ENCODE data around the gene KCNIP4. TPM values are rescaled to one million over a fixed set of nuclear protein-coding genes. Genes with fewer than 3 reads are reported as not detected.

Gene KCNIP4
- total and polyA plus RNA-seq, 8 donors: 0.05 TPM; not detected in 7

GRCh38 chr4:20684852-20685763, 1263.5 kb downstream of the KCNIP4 start:
- no peak for DNase-seq
- intact Hi-C loops (cut with DNase I): no loop called here
- ATAC-seq: peak in 3 of 4 donors; percentile 50 to 75 (median 70)
- peak; percentile 98 for FAIRE-seq
- H3K9me3 ChIP-seq: no peaks in the 10 kb centered on the region
- H3K27me3 ChIP-seq: no peaks in the 10 kb centered on the region
- 22 to 26% methylated on average over 6 of the region's 6 CpGs for WGBS, 2 donors
- peak; percentile 8 to 53 (median 44) for TF ChIP-seq CTCF (IDR thresholded peaks at IDR 0.05)
- H3K4me3 ChIP-seq: no peak overlapping the region
- H3K36me3 ChIP-seq: no peaks in the 10 kb centered on the region
- H3K27ac ChIP-seq: no peak overlapping the region
- no peaks in the 10 kb centered on the region for H3K4me1 ChIP-seq

GRCh38 chr4:20683766-20684165, 1264.8 kb downstream of the KCNIP4 start:
- no peak for TF ChIP-seq CTCF (IDR thresholded peaks at IDR 0.05)
- 63 to 76% methylated on average over 3 of the region's 3 CpGs for WGBS, 2 donors
- ATAC-seq: no peak

GRCh38 chr4:20682853-20683252, 1265.7 kb downstream of the KCNIP4 start:
- H3K4me3 ChIP-seq: no peak overlapping the region
- no peak for TF ChIP-seq CTCF (IDR thresholded peaks at IDR 0.05)
- WGBS, 2 donors: 47 to 48% methylated on average over 3 of the region's 3 CpGs
- FAIRE-seq: no peak
- H3K36me3 ChIP-seq: no peaks in the 10 kb centered on the region
- no peaks in the 10 kb centered on the region for H3K9me3 ChIP-seq
- no peaks in the 10 kb centered on the region for H3K4me1 ChIP-seq
- DNase-seq: no peak
- ATAC-seq: no peak
- intact Hi-C loops (cut with DNase I): no loop called here
- H3K27me3 ChIP-seq: no peaks in the 10 kb centered on the region
- no peak overlapping the region for H3K27ac ChIP-seq

More at GRCh38 chr4:20683766-20684165, 1264.8 kb downstream of the KCNIP4 start:
- H3K9me3 ChIP-seq: no peaks in the 10 kb centered on the region
- H3K27me3 ChIP-seq: no peaks in the 10 kb centered on the region
- H3K4me3 ChIP-seq: no peak overlapping the region
- no peak overlapping the region for H3K27ac ChIP-seq
- intact Hi-C loops (cut with DNase I): no loop called here
- DNase-seq: no peak
- no peaks in the 10 kb centered on the region for H3K36me3 ChIP-seq
- FAIRE-seq: no peak
- no peaks in the 10 kb centered on the region for H3K4me1 ChIP-seq

- FAIRE-seq: no peak
- no peak for TF ChIP-seq CTCF (IDR thresholded peaks at IDR 0.05)
- 38 to 68% methylated on average over 1 of the region's 1 CpG for WGBS, 2 donors
- Histone ChIP-seq H3K4me1 (no peaks in the 10 kb centered on the region), H3K27me3 (no peaks in the 10 kb centered on the region), H3K4me3 (no peak overlapping the region), H3K27ac (no peak overlapping the region), H3K36me3 (no peaks in the 10 kb centered on the region), H3K9me3 (no peaks in the 10 kb centered on the region)
- DNase-seq: no peak
- intact Hi-C loops (cut with DNase I): no loop called here
- ATAC-seq: no peak
These were observed 1267.3 kb downstream of the KCNIP4 start for GRCh38 chr4:20681271-20681670.

- Histone ChIP-seq H3K27me3 (no peaks in the 10 kb centered on the region), H3K9me3 (no peaks in the 10 kb centered on the region), H3K4me1 (no peaks in the 10 kb centered on the region), H3K4me3 (no peak overlapping the region), H3K36me3 (no peaks in the 10 kb centered on the region), H3K27ac (no peak overlapping the region)
- no peak for DNase-seq
- no peak for FAIRE-seq
- intact Hi-C loops (cut with DNase I): no loop called here
- ATAC-seq: no peak
- 54 to 81% methylated on average over 1 of the region's 1 CpG for WGBS, 2 donors
- TF ChIP-seq CTCF (IDR thresholded peaks at IDR 0.05): no peak
These were observed 1267.8 kb downstream of the KCNIP4 start for GRCh38 chr4:20680736-20681135.

Data from pancreas (tissue), 10 donors.